Measurements from ENCODE around the gene ALOX15B. TPM values are rescaled to one million over a fixed set of nuclear protein-coding genes. Genes with fewer than 3 reads are reported as not detected.
A peak's percentile ranks its signal among the peaks of the same experiment; 100 is the strongest.

ALOX15B gene
- total RNA-seq, 2 donors from 2014 or later = 0.85 to 8.3 TPM

DNA sequence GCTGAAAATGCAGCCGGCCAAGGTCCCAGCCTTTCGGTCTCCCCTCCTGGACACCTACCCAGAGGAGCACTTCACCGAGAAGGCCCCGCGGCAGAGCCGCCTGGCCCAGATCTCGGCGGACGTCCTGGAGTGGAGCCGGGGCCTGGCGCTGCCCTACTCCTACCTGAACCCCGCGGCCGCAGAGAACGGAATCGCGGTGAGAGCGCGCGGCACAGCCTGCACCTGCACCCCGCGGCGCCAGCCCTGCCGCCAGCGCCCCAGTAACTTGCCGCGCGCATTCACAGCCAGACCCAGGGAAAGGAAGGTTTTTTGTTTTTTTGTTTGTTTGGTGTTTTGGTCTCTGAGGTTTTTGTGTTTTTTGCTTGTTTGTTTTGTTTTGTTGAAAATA lies 33.5 kb downstream of the ALOX15B start:
- Histone ChIP-seq H3K4me1 (ENCODE audit: control insufficient read depth in 1 of 2, low read depth in 2 of 2) (peaks cover 6 to 22% of the 10 kb centered on the region in 2 donors), H3K27me3 (replicated peaks; ENCODE audit: insufficient read depth) (peaks cover 6% of the 10 kb centered on the region), H3K9me3 (no peaks in the 10 kb centered on the region), H3K27ac (no peak overlapping the region), H3K4me3 (no peak overlapping the region), H3K36me3 (no peaks in the 10 kb centered on the region)
- DNase-seq (ENCODE audit: low spot score) (no peak), ATAC-seq (ENCODE audit: insufficient number of reproducible peaks, low FRiP score, low read depth) (no peak)
- TF ChIP-seq, protein P1, sequence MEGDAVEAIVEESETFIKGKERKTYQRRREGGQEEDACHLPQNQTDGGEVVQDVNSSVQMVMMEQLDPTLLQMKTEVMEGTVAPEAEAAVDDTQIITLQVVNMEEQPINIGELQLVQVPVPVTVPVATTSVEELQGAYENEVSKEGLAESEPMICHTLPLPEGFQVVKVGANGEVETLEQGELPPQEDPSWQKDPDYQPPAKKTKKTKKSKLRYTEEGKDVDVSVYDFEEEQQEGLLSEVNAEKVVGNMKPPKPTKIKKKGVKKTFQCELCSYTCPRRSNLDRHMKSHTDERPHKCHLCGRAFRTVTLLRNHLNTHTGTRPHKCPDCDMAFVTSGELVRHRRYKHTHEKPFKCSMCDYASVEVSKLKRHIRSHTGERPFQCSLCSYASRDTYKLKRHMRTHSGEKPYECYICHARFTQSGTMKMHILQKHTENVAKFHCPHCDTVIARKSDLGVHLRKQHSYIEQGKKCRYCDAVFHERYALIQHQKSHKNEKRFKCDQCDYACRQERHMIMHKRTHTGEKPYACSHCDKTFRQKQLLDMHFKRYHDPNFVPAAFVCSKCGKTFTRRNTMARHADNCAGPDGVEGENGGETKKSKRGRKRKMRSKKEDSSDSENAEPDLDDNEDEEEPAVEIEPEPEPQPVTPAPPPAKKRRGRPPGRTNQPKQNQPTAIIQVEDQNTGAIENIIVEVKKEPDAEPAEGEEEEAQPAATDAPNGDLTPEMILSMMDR (IDR thresholded peaks at IDR 0.05) = no peak

DNA sequence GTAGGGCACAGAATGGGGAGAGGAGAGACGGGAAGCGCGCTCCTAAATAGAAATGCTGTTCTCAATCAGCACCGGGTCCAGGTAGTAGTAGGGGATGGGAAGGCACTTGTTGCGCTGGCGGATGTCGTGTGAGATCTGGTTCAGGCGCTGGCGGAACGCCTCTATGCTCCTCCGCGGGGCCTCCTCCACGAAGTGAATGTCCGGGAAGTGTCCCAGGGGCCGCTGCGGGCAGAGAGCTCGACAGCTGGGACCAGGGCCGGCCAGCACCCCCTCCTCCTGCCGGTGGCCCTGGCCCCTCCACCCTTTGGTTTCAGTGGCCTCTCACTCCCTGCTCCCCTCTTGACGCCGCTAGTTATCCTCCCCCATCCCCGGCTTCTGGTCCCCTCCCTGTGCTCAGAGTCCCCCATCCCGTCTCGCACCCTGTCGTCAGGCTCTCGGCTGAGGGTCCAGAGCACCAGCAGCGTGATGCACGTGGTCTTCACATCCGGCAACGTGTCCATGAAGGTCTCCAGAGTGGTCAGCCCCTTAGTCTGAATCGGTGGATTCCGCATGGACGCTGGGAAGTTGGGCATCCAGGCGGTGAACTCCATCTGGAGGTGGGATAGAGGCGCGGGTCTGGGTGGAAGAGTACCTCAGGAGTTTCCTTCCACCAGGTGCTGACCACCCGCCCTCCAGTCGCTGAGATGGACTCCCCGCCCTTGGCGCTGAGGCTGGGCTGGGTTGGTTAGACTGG lies 34.0 kb downstream of the ALOX15B start:
- H3K27ac ChIP-seq = no peak overlapping the region
- H3K4me3 ChIP-seq = peak overlapping the region; percentile 33

DNA sequence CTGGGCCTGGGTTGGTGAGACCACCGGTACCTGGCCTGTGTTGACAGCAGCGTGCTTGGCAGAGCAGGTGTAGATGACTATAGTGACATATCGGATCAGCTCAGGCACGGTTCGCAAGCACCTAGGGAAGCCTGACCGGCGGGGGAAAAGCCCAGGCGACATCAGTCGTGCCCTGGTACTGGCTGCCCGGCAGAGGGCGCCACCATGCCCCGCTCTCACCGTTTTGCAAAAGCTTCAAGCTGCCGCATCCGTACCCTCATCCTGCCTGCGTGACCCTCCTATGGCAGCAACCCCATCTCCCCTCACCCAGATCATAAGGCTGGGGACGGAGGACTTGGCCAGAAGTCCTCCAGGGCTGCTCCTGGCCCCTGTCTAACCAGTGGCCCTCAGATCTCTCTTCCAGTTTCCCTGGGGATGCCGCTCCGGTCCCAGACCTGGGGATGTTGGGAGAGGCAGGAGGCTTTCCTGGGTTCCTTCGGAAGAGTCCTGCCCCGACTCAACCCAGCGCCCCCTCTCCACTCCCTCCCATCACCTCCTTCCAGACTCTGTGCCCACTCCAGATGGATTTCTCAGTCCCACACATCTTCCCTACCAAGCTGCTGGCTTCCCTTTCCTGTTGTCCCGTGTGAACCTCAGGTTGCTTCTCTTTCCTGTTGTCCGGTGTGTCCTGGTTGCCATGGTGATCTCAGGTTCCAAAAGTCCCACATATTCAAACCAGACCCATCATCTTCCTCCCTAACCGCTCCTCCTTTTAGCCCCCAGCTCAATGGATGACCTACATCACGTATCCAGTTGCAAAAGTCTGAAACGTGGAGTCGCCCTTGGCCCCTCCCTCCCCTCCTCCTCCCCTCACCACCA lies 35.0 kb downstream of the ALOX15B start:
- peak; percentile 57 for ATAC-seq (ENCODE audit: insufficient number of reproducible peaks, low FRiP score, low read depth)
- H3K36me3 ChIP-seq = no peaks in the 10 kb centered on the region
- H3K27ac ChIP-seq = no peak overlapping the region
- H3K27me3 ChIP-seq (replicated peaks; ENCODE audit: insufficient read depth) = peaks cover 10% of the 10 kb centered on the region
- DNase-seq (ENCODE audit: low spot score) = no peak
- peaks cover 6 to 22% of the 10 kb centered on the region in 2 donors for H3K4me1 ChIP-seq (ENCODE audit: control insufficient read depth in 1 of 2, low read depth in 2 of 2)
- no peaks in the 10 kb centered on the region for H3K9me3 ChIP-seq
- peak overlapping the region; percentile 33 for H3K4me3 ChIP-seq
- TF ChIP-seq, protein P1 (IDR thresholded peaks at IDR 0.05) = peak; percentile 83

More for the DNA sequence above, 34.0 kb downstream of the ALOX15B start:
- DNase-seq (ENCODE audit: low spot score) (no peak), ATAC-seq (ENCODE audit: insufficient number of reproducible peaks, low FRiP score, low read depth) (no peak)
- H3K27me3 ChIP-seq (replicated peaks; ENCODE audit: insufficient read depth) = peaks cover 10% of the 10 kb centered on the region
- TF ChIP-seq, protein P1 (IDR thresholded peaks at IDR 0.05) = no peak
- no peaks in the 10 kb centered on the region for H3K36me3 ChIP-seq
- peaks cover 6 to 22% of the 10 kb centered on the region in 2 donors for H3K4me1 ChIP-seq (ENCODE audit: control insufficient read depth in 1 of 2, low read depth in 2 of 2)
- no peaks in the 10 kb centered on the region for H3K9me3 ChIP-seq

DNA sequence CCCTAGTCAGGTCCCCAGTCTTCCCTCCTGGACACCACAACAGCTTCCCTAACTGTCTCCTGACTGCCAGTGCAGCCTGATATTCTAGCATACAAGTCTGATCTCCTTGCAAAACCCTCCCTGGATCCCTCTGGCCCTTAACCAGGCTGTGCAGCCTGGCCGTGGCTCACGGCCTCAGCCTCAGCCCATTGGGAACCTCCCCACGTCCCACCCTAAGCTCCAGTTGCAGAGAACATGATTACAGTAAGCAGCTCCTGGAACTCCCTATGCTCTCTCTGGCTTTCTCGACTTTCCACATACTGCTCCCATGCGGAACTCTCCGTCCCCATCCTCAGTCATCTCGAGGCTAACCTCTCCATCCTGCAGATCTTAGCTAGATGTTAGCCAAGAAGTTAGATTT lies 35.7 kb downstream of the ALOX15B start:
- peaks cover 10% of the 10 kb centered on the region for H3K27me3 ChIP-seq (replicated peaks; ENCODE audit: insufficient read depth)
- TF ChIP-seq, protein P1 (IDR thresholded peaks at IDR 0.05) = no peak
- H3K9me3 ChIP-seq = no peaks in the 10 kb centered on the region
- no peak overlapping the region for H3K4me3 ChIP-seq
- no peak overlapping the region for H3K27ac ChIP-seq
- DNase-seq (ENCODE audit: low spot score) = no peak
- peaks cover 6 to 28% of the 10 kb centered on the region in 2 donors for H3K4me1 ChIP-seq (ENCODE audit: control insufficient read depth in 1 of 2, low read depth in 2 of 2)
- no peaks in the 10 kb centered on the region for H3K36me3 ChIP-seq
- no peak for ATAC-seq (ENCODE audit: insufficient number of reproducible peaks, low FRiP score, low read depth)

DNA sequence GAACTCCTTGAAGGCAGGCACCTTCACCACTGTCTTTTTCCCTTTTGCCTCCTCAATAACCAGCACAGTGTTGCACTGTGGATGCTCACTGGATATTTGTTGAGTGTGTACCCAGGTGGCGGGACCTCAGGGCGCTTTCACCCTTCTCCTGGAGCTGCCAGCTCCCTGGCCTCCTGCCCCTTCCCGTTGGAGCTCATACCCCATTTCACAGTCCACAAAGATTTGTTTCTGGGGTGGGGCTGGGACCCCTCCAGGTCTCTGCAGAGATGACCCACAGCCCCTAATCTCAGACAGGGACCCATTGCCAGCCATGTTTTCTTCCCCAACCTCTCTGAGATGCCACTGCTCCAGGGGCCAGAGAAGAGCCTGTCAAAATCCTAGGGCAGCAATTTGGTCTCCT lies 36.2 kb downstream of the ALOX15B start:
- H3K36me3 ChIP-seq = no peaks in the 10 kb centered on the region
- H3K27me3 ChIP-seq (replicated peaks; ENCODE audit: insufficient read depth) = peaks cover 10% of the 10 kb centered on the region
- TF ChIP-seq, protein P1 (IDR thresholded peaks at IDR 0.05) = no peak
- DNase-seq (ENCODE audit: low spot score) (no peak), ATAC-seq (ENCODE audit: insufficient number of reproducible peaks, low FRiP score, low read depth) (no peak)
- H3K4me1 ChIP-seq (ENCODE audit: control insufficient read depth in 1 of 2, low read depth in 2 of 2) = peaks cover 7 to 32% of the 10 kb centered on the region in 2 donors
- no peak overlapping the region for H3K27ac ChIP-seq
- H3K4me3 ChIP-seq = no peak overlapping the region
- H3K9me3 ChIP-seq = no peaks in the 10 kb centered on the region
